Activated CD4-positive, alpha-beta memory T cell treated with anti-CD3 and anti-CD28 coated beads for 36 hours (primary cell): ENCODE results near the gene GCN1. TPM values are rescaled to one million over a fixed set of nuclear protein-coding genes. Genes with fewer than 3 reads are reported as not detected.
A peak's percentile ranks its signal among the peaks of the same experiment; 100 is the strongest.
"Not testable (repeated sequence)": the region's sequence is repeated elsewhere in the genome, so short reads cannot be mapped to it uniquely, and the experiment has no call there.

ENCODE experiments used
- CTCF ChIA-PET: fragments of 350-600 bp; sonication (Branson Sonifier 250); formaldehyde crosslinking; loops from one replicate; lab custom pipeline; 2021; ENCODE audit warnings: antibody characterized with exemption, inconsistent platforms; lab: Charles Lee
- POLR2A ChIA-PET: fragments of 350-600 bp; sonication (Branson Sonifier 250); formaldehyde crosslinking; loops from one replicate; lab custom pipeline; 2021; ENCODE audit warnings: antibody characterized with exemption; lab: Charles Lee
- DNase-seq: peaks from one replicate; pipeline ENCODE4 v3.0.0-alpha.2; 2020
- H3K27ac Mint-ChIP-seq: one replicate; pipeline ENCODE4 v1.8.0; 2021; ENCODE audit warnings: mixed read lengths
- H3K27me3 Mint-ChIP-seq: one replicate; pipeline ENCODE4 v1.8.0; 2021; ENCODE audit warnings: mixed read lengths
- H3K36me3 Mint-ChIP-seq: one replicate; pipeline ENCODE4 v1.8.0; 2021; ENCODE audit warnings: mixed read lengths
- H3K4me1 Mint-ChIP-seq: one replicate; pipeline ENCODE4 v1.8.0; 2021; ENCODE audit warnings: low read depth, mixed read lengths
- H3K4me3 Mint-ChIP-seq: one replicate; pipeline ENCODE4 v1.8.0; 2021; ENCODE audit warnings: mild to moderate bottlenecking, mixed read lengths
- H3K9me3 Mint-ChIP-seq: one replicate; pipeline ENCODE4 v1.8.0; 2021; ENCODE audit warnings: mixed read lengths
- intact Hi-C: fragments of 100-400 bp; cut with micrococcal nuclease; formaldehyde crosslinking; loops from one replicate; pipeline ENCODE4 v1.15.1; 2023
- total RNA-seq, 2 experiments: library from RNA; stranded (reverse); gene quantifications; one replicate each; pipeline ENCODE4 v1.2.3, GENCODE V29; 2021

The GCN1 gene
- total RNA-seq, 2 experiments from 2014 or later: 121 TPM

GRCh38 chr12:120211904-120212283 is 17.4 kb upstream of the GCN1 start:
- intact Hi-C loops: no loop called here
- DNase-seq: no peak
- Mint-ChIP-seq H3K9me3 (no peaks in the 10 kb centered on the region), H3K27ac (no peak overlapping the region), H3K36me3 (peaks cover 20% of the 10 kb centered on the region), H3K4me3 (no peak overlapping the region), H3K27me3 (no peaks in the 10 kb centered on the region), H3K4me1 (no peaks in the 10 kb centered on the region)
- POLR2A ChIA-PET: interaction anchor here (1.5 kb wide), 1 partner anchor 11 kb away, joined by 4 read pairs; the partner anchor contains the start of gene RPLP0
- CTCF ChIA-PET: interaction anchor here (1.0 to 3.3 kb wide), 2 partner anchors 16 to 20 kb away, joined by 3 to 10 read pairs; no protein-coding TSS in a partner anchor

GRCh38 chr12:120211243-120211903 is 16.9 kb upstream of the GCN1 start:
- Mint-ChIP-seq H3K4me3 (no peak overlapping the region), H3K36me3 (peaks cover 20% of the 10 kb centered on the region), H3K9me3 (no peaks in the 10 kb centered on the region), H3K27ac (no peak overlapping the region), H3K4me1 (no peaks in the 10 kb centered on the region), H3K27me3 (no peaks in the 10 kb centered on the region)
- POLR2A ChIA-PET: interaction anchor here (1.4 to 1.5 kb wide), 2 partner anchors 10 to 80 kb away, joined by 4 to 5 read pairs; partner anchors contain the start of genes RNU4-2 and RPLP0
- intact Hi-C loops: no loop called here
- DNase-seq: no peak
- CTCF ChIA-PET: interaction anchor here (0.6 to 3.3 kb wide), 2 partner anchors 17 to 54 kb away, joined by 3 to 10 read pairs; partner anchors contain the start of gene PXN

- intact Hi-C loops: no loop called here
- Mint-ChIP-seq H3K4me3 (no peak overlapping the region), H3K9me3 (no peaks in the 10 kb centered on the region), H3K27ac (no peak overlapping the region), H3K4me1 (no peaks in the 10 kb centered on the region), H3K27me3 (no peaks in the 10 kb centered on the region), H3K36me3 (peaks cover 15% of the 10 kb centered on the region)
- no peak for DNase-seq
- ChIA-PET POLR2A (interaction anchor here (1.1 kb wide), 1 partner anchor 9 kb away, joined by 7 read pairs; the partner anchor contains the start of gene RPLP0), CTCF (interaction anchor here (1.1 kb wide), 1 partner anchor 18 kb away, joined by 3 read pairs; no protein-coding TSS in a partner anchor)
These were observed 15.3 kb upstream of the GCN1 start for GRCh38 chr12:120209851-120210250.

GRCh38 chr12:120207227-120207626 is 12.7 kb upstream of the GCN1 start:
- Mint-ChIP-seq H3K4me1 (peaks cover 7% of the 10 kb centered on the region), H3K27ac (no peak overlapping the region), H3K4me3 (no peak overlapping the region), H3K9me3 (no peaks in the 10 kb centered on the region), H3K27me3 (no peaks in the 10 kb centered on the region), H3K36me3 (peaks cover 10% of the 10 kb centered on the region)
- intact Hi-C loops: no loop called here
- ChIA-PET CTCF (no interaction called here), POLR2A (interaction anchor here (1.4 kb wide), 1 partner anchor 84 kb away, joined by 4 read pairs; the partner anchor contains the start of gene RNU4-2)
- DNase-seq: no peak

- intact Hi-C loops, H3K9me3 Mint-ChIP-seq, H3K36me3 Mint-ChIP-seq, CTCF ChIA-PET, H3K27ac Mint-ChIP-seq, DNase-seq, H3K4me3 Mint-ChIP-seq, H3K27me3 Mint-ChIP-seq: not testable (repeated sequence)
- H3K4me1 Mint-ChIP-seq: peaks cover 10% of the 10 kb centered on the region
- POLR2A ChIA-PET: interaction anchor here (0.8 to 1.4 kb wide), 2 partner anchors 11 to 85 kb away, joined by 3 to 4 read pairs; partner anchors contain the start of gene RNU4-2
These were observed 12.3 kb upstream of the GCN1 start for GRCh38 chr12:120206781-120207180.

- H3K27ac Mint-ChIP-seq: no peak overlapping the region
- intact Hi-C loops: no loop called here
- no peaks in the 10 kb centered on the region for H3K9me3 Mint-ChIP-seq
- no peak for DNase-seq
- POLR2A ChIA-PET: interaction anchor here (0.8 kb wide), 1 partner anchor 10 kb away, joined by 3 read pairs; no protein-coding TSS in a partner anchor
- peaks cover 2% of the 10 kb centered on the region for H3K36me3 Mint-ChIP-seq
- CTCF ChIA-PET: no interaction called here
- peaks cover 10% of the 10 kb centered on the region for H3K4me1 Mint-ChIP-seq
- H3K27me3 Mint-ChIP-seq: no peaks in the 10 kb centered on the region
- H3K4me3 Mint-ChIP-seq: no peak overlapping the region
These were observed 11.7 kb upstream of the GCN1 start for GRCh38 chr12:120206228-120206627.

- H3K36me3 Mint-ChIP-seq: peaks cover 20% of the 10 kb centered on the region
- no peak overlapping the region for H3K4me3 Mint-ChIP-seq
- H3K27me3 Mint-ChIP-seq: no peaks in the 10 kb centered on the region
- intact Hi-C loops: loop anchor here (5.0 kb wide), 3 partner anchors 233 to 483 kb away; partner anchors contain the start of genes COX6A1 and MLEC
- no peak overlapping the region for H3K27ac Mint-ChIP-seq
- CTCF ChIA-PET: interaction anchor here (1.2 to 4.3 kb wide), 4 partner anchors 24 to 300 kb away, joined by 3 to 45 read pairs (median 3); partner anchors contain the start of gene PXN
- POLR2A ChIA-PET: interaction anchor here (0.9 to 1.4 kb wide), 2 partner anchors 87 to 88 kb away, joined by 3 to 4 read pairs; partner anchors contain the start of gene RNU4-2
- H3K4me1 Mint-ChIP-seq: peaks cover 12% of the 10 kb centered on the region
- no peaks in the 10 kb centered on the region for H3K9me3 Mint-ChIP-seq
- no peak for DNase-seq
These were observed 9.7 kb upstream of the GCN1 start for GRCh38 chr12:120204171-120204570.

- POLR2A ChIA-PET: interaction anchor here (0.6 to 10.1 kb wide), 22 partner anchors 9 to 339 kb away, joined by 3 to 208 read pairs (median 8); partner anchors contain the start of genes BICDL1, PXN, RAB35 and RNU4-1
- Mint-ChIP-seq H3K36me3 (peaks cover 48% of the 10 kb centered on the region), H3K27me3 (no peaks in the 10 kb centered on the region), H3K27ac (peak overlapping the region; percentile 99), H3K4me3 (peak overlapping the region; percentile 96), H3K4me1 (peaks cover 41% of the 10 kb centered on the region), H3K9me3 (no peaks in the 10 kb centered on the region)
- DNase-seq: no peak
- intact Hi-C loops: loop anchor here (5.0 kb wide), 3 partner anchors 237 to 487 kb away; partner anchors contain the start of genes COX6A1 and MLEC
- CTCF ChIA-PET: interaction anchor here (0.7 to 4.3 kb wide), 11 partner anchors 15 to 117 kb away, joined by 3 to 45 read pairs (median 4); partner anchors contain the start of genes PXN and RAB35
These were observed 5.9 kb upstream of the GCN1 start for GRCh38 chr12:120200364-120200800.

- H3K4me1 Mint-ChIP-seq: peaks cover 45% of the 10 kb centered on the region
- intact Hi-C loops: loop anchor here (5.0 kb wide), 4 partner anchors 212 to 488 kb away; partner anchors contain the start of genes BICDL1, COX6A1 and MLEC
- H3K27me3 Mint-ChIP-seq: no peaks in the 10 kb centered on the region
- peak overlapping the region; percentile 96 for H3K4me3 Mint-ChIP-seq
- CTCF ChIA-PET: interaction anchor here (3.1 to 3.3 kb wide), 2 partner anchors 65 to 81 kb away, joined by 14 to 36 read pairs; partner anchors contain the start of gene PXN
- H3K27ac Mint-ChIP-seq: peak overlapping the region; percentile 99
- peaks cover 52% of the 10 kb centered on the region for H3K36me3 Mint-ChIP-seq
- H3K9me3 Mint-ChIP-seq: no peaks in the 10 kb centered on the region
- peak; percentile 74 for DNase-seq
- POLR2A ChIA-PET: interaction anchor here (0.6 to 10.1 kb wide), 14 partner anchors 8 to 340 kb away, joined by 3 to 208 read pairs (median 12); partner anchors contain the start of genes BICDL1, PXN, RAB35 and RNU4-1
These were observed 5.2 kb upstream of the GCN1 start for GRCh38 chr12:120199595-120200306.

- H3K27ac Mint-ChIP-seq: peak overlapping the region; percentile 99
- intact Hi-C loops: loop anchor here (5.0 kb wide), 1 partner anchor 212 kb away; the partner anchor contains the start of gene BICDL1
- CTCF ChIA-PET: no interaction called here
- peak overlapping the region; percentile 96 for H3K4me3 Mint-ChIP-seq
- peaks cover 53% of the 10 kb centered on the region for H3K36me3 Mint-ChIP-seq
- DNase-seq: no peak
- POLR2A ChIA-PET: interaction anchor here (2.5 to 10.1 kb wide), 4 partner anchors 7 to 92 kb away, joined by 16 to 208 read pairs (median 88); partner anchors contain the start of genes PXN, RAB35, RNU4-1 and RNU4-2
- peaks cover 45% of the 10 kb centered on the region for H3K4me1 Mint-ChIP-seq
- H3K27me3 Mint-ChIP-seq: no peaks in the 10 kb centered on the region
- H3K9me3 Mint-ChIP-seq: no peaks in the 10 kb centered on the region
These were observed 4.5 kb upstream of the GCN1 start for GRCh38 chr12:120199025-120199424.

- no peak for DNase-seq
- Mint-ChIP-seq H3K36me3 (peaks cover 57% of the 10 kb centered on the region), H3K27me3 (no peaks in the 10 kb centered on the region), H3K27ac (peak overlapping the region; percentile 76), H3K9me3 (no peaks in the 10 kb centered on the region), H3K4me1 (peaks cover 47% of the 10 kb centered on the region), H3K4me3 (peak overlapping the region; percentile 51)
- ChIA-PET POLR2A (interaction anchor here (1.1 to 10.1 kb wide), 4 partner anchors 65 to 94 kb away, joined by 3 to 208 read pairs (median 68); partner anchors contain the start of genes RAB35, RNU4-1 and RNU4-2), CTCF (no interaction called here)
- intact Hi-C loops: loop anchor here (5.0 kb wide), 1 partner anchor 210 kb away; the partner anchor contains the start of gene BICDL1
These were observed 3.0 kb upstream of the GCN1 start for GRCh38 chr12:120197542-120197887.
